PFSK-1 (cell line): ENCODE measurements around the gene ZDHHC20.

Source experiments
- POLR2AphosphoS5 ChIP-seq: IDR thresholded peaks from 2 replicates; pipeline ENCODE4 v1.6.1; 2012; ENCODE audit warnings: low read depth, mild to moderate bottlenecking, control low read depth, low read length, moderate library complexity
- REST ChIP-seq, 2 experiments: IDR thresholded peaks; 2 replicates each; pipeline versions ENCODE4 v1.6.1 to v1.8.0; 2011 to 2012; ENCODE audit warnings: low read depth in 2 of 2, low read length in 2 of 2, control low read depth in 1 of 2, inconsistent platforms in 1 of 2, mild to moderate bottlenecking in 1 of 2, moderate library complexity in 1 of 2; ENCODE audit not compliant: insufficient read depth in 1 of 2
- TAF1 ChIP-seq: IDR thresholded peaks from 2 replicates; pipeline ENCODE4 v1.6.1; 2012; ENCODE audit warnings: low read length, control low read depth, borderline replicate concordance; ENCODE audit not compliant: insufficient read depth

- TF ChIP-seq TAF1 (no peak), REST (IDR thresholded peaks at IDR 0.05; ENCODE audit: insufficient read depth in 1 of 2, low read depth in 2 of 2, low read length in 2 of 2) (no peak), POLR2AphosphoS5 (no peak)
Measured at GRCh38 chr13:21359855-21360254, 99.2 kb downstream of the ZDHHC20 start.
